Measurements from ENCODE around the gene CTDSPL.

DNA sequence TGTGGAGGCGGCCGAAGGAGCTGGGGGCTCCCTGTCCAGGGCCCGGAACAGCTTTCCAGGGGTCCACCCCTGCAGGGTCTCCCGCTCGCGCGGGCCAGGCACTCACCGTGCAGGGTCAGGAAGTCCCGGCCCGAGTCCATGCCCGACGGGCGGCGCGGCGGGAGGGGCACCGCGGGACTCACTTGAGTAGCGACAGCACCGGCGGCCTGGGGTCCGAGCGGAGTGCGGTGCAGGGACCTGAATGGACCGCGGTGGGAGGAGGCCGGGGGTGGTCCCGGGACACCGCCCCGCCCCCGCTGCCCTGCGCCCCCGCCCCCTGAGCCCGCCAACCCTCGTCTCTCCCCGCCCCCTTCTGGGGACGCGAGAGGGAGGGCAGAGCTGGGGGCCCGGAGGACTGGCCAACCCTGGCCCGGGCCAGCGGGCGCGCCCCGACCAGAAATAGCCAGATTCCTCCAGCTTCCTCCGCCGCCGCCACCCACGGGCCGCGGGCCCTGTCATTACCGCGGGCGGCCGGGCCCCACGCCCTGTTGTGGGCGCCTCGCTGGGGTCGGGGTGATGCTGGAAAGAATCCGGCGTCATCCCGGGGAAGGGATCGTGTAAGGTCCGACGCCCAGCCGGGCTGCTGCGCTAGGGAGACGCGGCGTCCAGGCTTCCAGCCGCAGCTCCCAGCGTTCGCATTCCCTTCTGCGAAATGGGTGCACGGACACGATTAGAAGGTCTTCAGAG is 167.9 kb downstream of the CTDSPL start, which contains the start of gene PLCD1:
- no peak for TF ChIP-seq RFX5 (IDR thresholded peaks at IDR 0.05; ENCODE audit: borderline replicate concordance, low read depth, low read length)
- TF ChIP-seq CHD2 (IDR thresholded peaks at IDR 0.05; ENCODE audit: low read length): no peak
- no peak for TF ChIP-seq SP1 (IDR thresholded peaks at IDR 0.05; ENCODE audit: low read depth, low read length)
- TF ChIP-seq ZNF274 (IDR thresholded peaks at IDR 0.05; ENCODE audit: borderline replicate concordance, extremely low read depth, low read length): no peak
- no peak for TF ChIP-seq POLR2A (IDR thresholded peaks at IDR 0.05; ENCODE audit: control extremely low read depth in 1 of 2, low read depth in 2 of 2, low read length in 2 of 2)
- TF ChIP-seq JUND (IDR thresholded peaks at IDR 0.05; ENCODE audit: low read length): no peak
